ENCODE data around the gene FHIT.
"Not testable (repeated sequence)": the region's sequence is repeated elsewhere in the genome, so short reads cannot be mapped to it uniquely, and the experiment has no call there.

The FHIT gene

DNA sequence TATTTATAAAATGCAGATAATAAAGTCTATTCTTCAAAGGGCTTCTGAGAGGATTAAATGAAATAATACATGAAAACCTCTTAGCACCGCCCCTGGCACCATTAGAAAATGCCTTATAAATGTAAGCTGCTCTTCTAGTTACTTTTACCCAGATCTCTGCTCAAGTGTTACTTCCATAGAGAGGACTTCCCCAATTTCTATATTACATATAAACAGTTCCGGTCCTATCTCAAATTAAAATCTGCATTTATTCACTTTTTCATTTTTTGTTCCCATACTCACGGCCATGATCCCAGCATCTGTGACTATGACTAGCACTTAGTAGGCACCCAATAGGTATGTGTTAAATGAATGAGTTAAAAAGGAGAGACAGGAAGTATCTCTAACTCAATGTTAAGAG is 1310.5 kb downstream of the FHIT start:
- H3K36me3 ChIP-seq, result no peaks in the 10 kb centered on the region
- H3K9me3 ChIP-seq, result no peaks in the 10 kb centered on the region
- H3K4me1 ChIP-seq, result no peaks in the 10 kb centered on the region
- no peak for TF ChIP-seq CTCF (IDR thresholded peaks at IDR 0.05; ENCODE audit: low read depth, low read length)
- DNase-seq, result no peak
- no peak overlapping the region for H3K4me3 ChIP-seq (ENCODE audit: low read depth, low read length)
- no peaks in the 10 kb centered on the region for H3K27me3 ChIP-seq

- H3K9me3 ChIP-seq, result no peaks in the 10 kb centered on the region
- no peak for TF ChIP-seq CTCF (IDR thresholded peaks at IDR 0.05; ENCODE audit: low read depth, low read length)
- H3K27me3 ChIP-seq, result no peaks in the 10 kb centered on the region
- DNase-seq, result no peak
- no peaks in the 10 kb centered on the region for H3K36me3 ChIP-seq
- H3K4me1 ChIP-seq, result no peaks in the 10 kb centered on the region
- H3K4me3 ChIP-seq (ENCODE audit: low read depth, low read length), result no peak overlapping the region
These were observed 1311.3 kb downstream of the FHIT start for GRCh38 chr3:59939826-59940426.

GRCh38 chr3:59938828-59939227 is 1312.4 kb downstream of the FHIT start:
- no peak for TF ChIP-seq CTCF (IDR thresholded peaks at IDR 0.05; ENCODE audit: low read depth, low read length)
- H3K4me3 ChIP-seq (ENCODE audit: low read depth, low read length), result no peak overlapping the region
- no peaks in the 10 kb centered on the region for H3K4me1 ChIP-seq
- DNase-seq, result no peak
- no peaks in the 10 kb centered on the region for H3K9me3 ChIP-seq
- no peaks in the 10 kb centered on the region for H3K36me3 ChIP-seq
- no peaks in the 10 kb centered on the region for H3K27me3 ChIP-seq

DNA sequence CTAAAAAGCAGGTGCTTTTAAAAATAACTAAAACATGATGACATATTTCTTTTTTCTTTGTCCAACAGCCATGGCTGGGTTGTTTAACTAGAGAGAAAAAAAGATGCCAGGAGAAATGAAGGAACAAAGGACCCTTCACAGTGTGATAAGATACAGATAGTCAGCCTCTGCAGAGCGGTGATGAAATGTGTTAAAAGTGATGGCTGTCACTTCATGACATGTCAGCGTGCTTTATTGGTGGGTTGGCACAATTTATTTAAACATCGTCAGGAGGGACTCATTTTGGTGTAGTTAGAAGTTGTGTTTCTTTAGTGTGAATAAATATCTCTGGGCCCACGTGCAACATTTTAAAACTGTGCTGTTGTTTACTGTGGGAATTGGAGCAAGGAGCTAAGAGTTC is 1314.1 kb downstream of the FHIT start:
- H3K36me3 ChIP-seq, result no peaks in the 10 kb centered on the region
- TF ChIP-seq CTCF (IDR thresholded peaks at IDR 0.05; ENCODE audit: low read depth, low read length), result no peak
- H3K4me3 ChIP-seq (ENCODE audit: low read depth, low read length), result no peak overlapping the region
- H3K9me3 ChIP-seq, result no peaks in the 10 kb centered on the region
- no peaks in the 10 kb centered on the region for H3K27me3 ChIP-seq
- H3K4me1 ChIP-seq, result no peaks in the 10 kb centered on the region
- no peak for DNase-seq

- H3K4me1 ChIP-seq, result no peaks in the 10 kb centered on the region
- H3K9me3 ChIP-seq, result no peaks in the 10 kb centered on the region
- H3K36me3 ChIP-seq, result no peaks in the 10 kb centered on the region
- H3K27me3 ChIP-seq, result no peaks in the 10 kb centered on the region
- H3K4me3 ChIP-seq (ENCODE audit: low read depth, low read length), result no peak overlapping the region
- no peak for TF ChIP-seq CTCF (IDR thresholded peaks at IDR 0.05; ENCODE audit: low read depth, low read length)
- DNase-seq, result no peak
These were observed 1314.8 kb downstream of the FHIT start for GRCh38 chr3:59936472-59936871.

DNA sequence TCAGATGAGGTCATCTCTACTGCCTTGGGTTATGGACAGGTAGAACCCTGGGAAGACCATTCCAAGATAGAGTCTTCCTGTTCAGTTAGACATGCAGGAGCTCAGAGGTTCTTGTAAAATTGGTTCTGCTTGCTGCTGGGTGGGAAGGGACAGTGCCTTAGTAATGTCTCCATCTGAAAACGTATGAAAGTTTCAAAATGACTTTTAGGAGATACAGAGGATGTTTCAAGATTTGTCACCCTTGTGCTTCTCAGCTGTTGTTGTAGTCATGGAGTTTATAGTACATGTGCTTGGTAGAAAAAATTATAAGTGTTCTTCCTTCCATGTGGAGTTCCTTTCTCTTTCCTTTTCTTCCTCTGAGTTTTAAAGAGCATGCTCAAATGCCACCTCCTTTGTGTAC is 1316.2 kb downstream of the FHIT start:
- H3K36me3 ChIP-seq, result no peaks in the 10 kb centered on the region
- no peak for DNase-seq
- no peak overlapping the region for H3K4me3 ChIP-seq (ENCODE audit: low read depth, low read length)
- H3K9me3 ChIP-seq, result no peaks in the 10 kb centered on the region
- H3K4me1 ChIP-seq, result no peaks in the 10 kb centered on the region
- TF ChIP-seq CTCF (IDR thresholded peaks at IDR 0.05; ENCODE audit: low read depth, low read length), result no peak
- no peaks in the 10 kb centered on the region for H3K27me3 ChIP-seq

- H3K27me3 ChIP-seq; H3K4me3 ChIP-seq (ENCODE audit: low read depth, low read length); H3K9me3 ChIP-seq; H3K4me1 ChIP-seq; H3K36me3 ChIP-seq; DNase-seq: not testable (repeated sequence)
These were observed 1316.7 kb downstream of the FHIT start for GRCh38 chr3:59934560-59934959.
